ENCODE data around the gene KCNMA1. TPM values are rescaled to one million over a fixed set of nuclear protein-coding genes. Genes with fewer than 3 reads are reported as not detected.

KCNMA1 gene
- total RNA-seq, 4 donors from 2014 or later: 66.8 to 96.5 (median 78.9) TPM

DNA sequence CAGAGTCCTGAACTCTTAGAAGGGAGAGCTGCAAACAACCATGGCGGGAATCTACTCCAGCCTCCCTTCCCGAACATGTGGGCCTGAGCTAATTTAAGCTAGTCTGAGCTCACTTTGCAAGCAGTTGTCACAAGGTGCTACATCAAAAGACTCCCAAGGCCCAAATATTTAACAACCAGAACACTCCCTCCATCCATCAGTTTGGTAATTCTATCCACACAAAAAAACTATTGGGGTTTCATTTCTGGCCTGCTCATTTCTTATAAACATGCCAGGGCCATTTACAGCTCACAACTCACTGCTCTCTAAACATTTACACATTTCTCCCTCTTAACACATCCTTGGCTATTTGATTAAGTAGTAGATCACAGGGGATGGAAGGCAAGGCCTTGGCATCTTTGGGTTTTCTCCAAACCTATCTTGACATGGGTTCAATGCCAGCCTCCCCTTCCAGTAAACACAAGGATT is 263.4 kb downstream of the KCNMA1 start:
- ATAC-seq (no peak), DNase-seq (no peak)
- Histone ChIP-seq H3K27me3 (no peaks in the 10 kb centered on the region), H3K4me3 (no peak overlapping the region), H3K27ac (no peak overlapping the region), H3K36me3 (no peaks in the 10 kb centered on the region), H3K4me1 (peaks cover 10 to 27% of the 10 kb centered on the region in 2 donors), H3K9me3 (no peaks in the 10 kb centered on the region)
- intact Hi-C loops (cut with DNase I; ENCODE audit: low total_unique reads): loop anchor here (10.0 kb wide), 1 partner anchor 209 kb away; no protein-coding TSS in a partner anchor
- in situ Hi-C loops (cut with MboI; ENCODE audit: low sequenced_read_pairs in 4 of 4): no loop called here
- no peak for TF ChIP-seq POLR2A (IDR thresholded peaks at IDR 0.05)
- no peak for TF ChIP-seq CTCF (IDR thresholded peaks at IDR 0.05 in 4 of 5, conservative IDR thresholded peaks at IDR 0.05 in 1 of 5)

- Histone ChIP-seq H3K36me3 (no peaks in the 10 kb centered on the region), H3K4me1 (peaks cover 5 to 24% of the 10 kb centered on the region in 2 donors), H3K9me3 (peaks cover 0 to 3% (median 0%) of the 10 kb centered on the region in 3 donors), H3K27me3 (no peaks in the 10 kb centered on the region), H3K4me3 (no peak overlapping the region), H3K27ac (no peak overlapping the region)
- in situ Hi-C loops (cut with MboI; ENCODE audit: low sequenced_read_pairs in 4 of 4) (no loop called here), intact Hi-C loops (cut with DNase I; ENCODE audit: low total_unique reads) (loop anchor here (10.0 kb wide), 1 partner anchor 207 kb away; no protein-coding TSS in a partner anchor)
- DNase-seq (peak in 1 of 2 donors; percentile 27), ATAC-seq (peak; percentile 23 to 60)
- TF ChIP-seq POLR2A (IDR thresholded peaks at IDR 0.05): no peak
- TF ChIP-seq CTCF (IDR thresholded peaks at IDR 0.05 in 4 of 5, conservative IDR thresholded peaks at IDR 0.05 in 1 of 5): no peak
Measured at GRCh38 chr10:77371848-77372799, 265.5 kb downstream of the KCNMA1 start.

DNA sequence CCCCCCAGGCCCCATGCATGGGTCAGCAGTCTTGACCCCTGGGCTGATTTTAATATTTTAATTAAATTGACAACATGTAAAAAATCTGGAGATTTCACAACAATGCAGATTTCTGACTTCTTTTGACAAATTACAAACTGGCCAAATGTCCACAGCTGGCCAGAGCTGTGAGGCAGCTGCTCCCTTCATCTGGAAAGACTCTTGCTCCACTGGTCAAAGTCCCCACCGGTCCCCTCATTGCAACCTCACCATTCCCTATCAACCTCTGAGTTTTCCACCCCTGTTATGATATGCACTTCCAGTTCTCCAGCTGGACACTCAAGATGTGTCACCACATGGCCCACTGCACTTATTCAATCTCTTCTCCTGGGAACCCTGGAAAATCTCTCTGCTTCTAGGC is 266.2 kb downstream of the KCNMA1 start:
- H3K27ac ChIP-seq: no peak overlapping the region
- H3K9me3 ChIP-seq: peaks cover 0 to 3% (median 0%) of the 10 kb centered on the region in 3 donors
- no peaks in the 10 kb centered on the region for H3K27me3 ChIP-seq
- no peak for TF ChIP-seq CTCF (IDR thresholded peaks at IDR 0.05 in 4 of 5, conservative IDR thresholded peaks at IDR 0.05 in 1 of 5)
- no peak for TF ChIP-seq POLR2A (IDR thresholded peaks at IDR 0.05)
- H3K4me1 ChIP-seq: peaks cover 5 to 20% of the 10 kb centered on the region in 2 donors
- DNase-seq (no peak), ATAC-seq (no peak)
- H3K4me3 ChIP-seq: no peak overlapping the region
- in situ Hi-C loops (cut with MboI; ENCODE audit: low sequenced_read_pairs in 4 of 4): no loop called here
- no peaks in the 10 kb centered on the region for H3K36me3 ChIP-seq
- intact Hi-C loops (cut with DNase I; ENCODE audit: low total_unique reads): loop anchor here (10.0 kb wide), 1 partner anchor 207 kb away; no protein-coding TSS in a partner anchor

DNA sequence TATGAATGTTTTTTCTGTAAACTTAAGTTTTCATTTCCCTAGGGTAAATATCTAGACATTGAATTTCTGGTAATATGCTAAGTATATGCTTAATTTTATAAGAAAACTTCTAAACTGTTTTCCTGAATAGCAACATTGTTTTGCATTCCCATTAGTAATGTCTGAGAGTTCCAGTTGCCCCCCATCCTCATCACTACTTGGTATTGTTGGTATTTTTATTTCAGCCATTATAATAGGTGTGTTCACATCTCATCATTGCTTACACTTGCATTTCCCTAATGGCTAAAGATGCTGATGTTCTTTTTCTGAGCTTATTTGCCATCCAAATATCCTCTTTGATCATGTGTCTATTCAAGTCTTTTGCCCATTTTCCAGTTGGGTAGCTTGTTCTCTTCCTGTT is 269.6 kb downstream of the KCNMA1 start:
- peaks cover 8 to 16% of the 10 kb centered on the region in 2 donors for H3K4me1 ChIP-seq
- no peak for DNase-seq
- ATAC-seq: no peak
- TF ChIP-seq POLR2A (IDR thresholded peaks at IDR 0.05) (no peak), CTCF (IDR thresholded peaks at IDR 0.05 in 4 of 5, conservative IDR thresholded peaks at IDR 0.05 in 1 of 5) (no peak)
- H3K36me3 ChIP-seq: no peaks in the 10 kb centered on the region
- H3K27me3 ChIP-seq: no peaks in the 10 kb centered on the region
- H3K9me3 ChIP-seq: peaks cover 0 to 3% (median 0%) of the 10 kb centered on the region in 3 donors
- no peak overlapping the region for H3K4me3 ChIP-seq
- intact Hi-C loops (cut with DNase I; ENCODE audit: low total_unique reads): no loop called here
- no peak overlapping the region for H3K27ac ChIP-seq
- in situ Hi-C loops (cut with MboI; ENCODE audit: low sequenced_read_pairs in 4 of 4): no loop called here
